Ovary (tissue), 9 donors: ENCODE results near the gene FBXL17. TPM values are rescaled to one million over a fixed set of nuclear protein-coding genes. Genes with fewer than 3 reads are reported as not detected.

Experiments used
- DNase-seq, 5 donors: peaks; one replicate each; pipeline ENCODE4 v3.0.0-alpha.2; 2019 to 2020
- H3K27ac ChIP-seq, 2 donors: fragments of 200-600 bp; one replicate each; pipeline versions ENCODE4 v1.5.1 to v1.8.0; 2019 to 2022
- H3K27me3 ChIP-seq: fragments of 200-600 bp; one replicate; pipeline ENCODE4 v1.8.0; 2022
- H3K36me3 ChIP-seq: fragments of 200-600 bp; sonication (generic); one replicate; pipeline ENCODE4 v1.5.1; 2019
- H3K4me1 ChIP-seq: one replicate; pipeline ENCODE4 v1.8.1; 2013; ENCODE audit warnings: mild to moderate bottlenecking, moderate library complexity; ENCODE audit not compliant: insufficient read depth
- H3K4me3 ChIP-seq: fragments of 200-600 bp; sonication (generic); one replicate; pipeline ENCODE4 v1.5.1; 2017
- H3K9me3 ChIP-seq, 2 donors: fragments of 200-600 bp in 1 of 2; sonication (generic) in 1 of 2; one replicate each; pipeline versions ENCODE4 v1.5.1 to v1.8.1; 2013 to 2019; ENCODE audit warnings: mild to moderate bottlenecking in 1 of 2, moderate library complexity in 1 of 2
- EP300 ChIP-seq: sonication (generic); formaldehyde crosslinking; IDR thresholded peaks from one replicate; pipeline ENCODE4 v1.6.1; 2017; ENCODE audit warnings: antibody characterized with exemption
- POLR2A ChIP-seq: fragments of 450-650 bp; IDR thresholded peaks from one replicate; pipeline ENCODE4 v1.6.1; 2017; ENCODE audit warnings: antibody characterized with exemption, mild to moderate bottlenecking, moderate library complexity
- WGBS, 3 donors: extraction: QIAGEN DNeasy Blood & Tissue Kit in 1 of 3; methylation state at CpG; one replicate each; pipeline versions ENCODE4 v1.1.5 to v1.1.7; 2013 to 2017; 5-methylcytosine and 5-hydroxymethylcytosine counted together
- intact Hi-C, 4 donors: fragments of 100-400 bp; cut with DNase I; formaldehyde crosslinking; loops; one replicate each; pipeline versions ENCODE4 v1.11.0 to v1.15.1; 2022 to 2023
- polyA plus RNA-seq, 2 donors: library from polyadenylated mRNA; stranded (reverse); fragments of 200-250 nt in 1 of 2; fragments of 350-450 nt in 1 of 2; fragmentation: Illumina TruSeq in 1 of 2; extraction: RNeasy Lipid Tissue Mini Kit (QIAGEN cat#74804) in 1 of 2; gene quantifications; one replicate each; pipeline ENCODE4 v1.2.3, GENCODE V29; 2013 to 2014
- total RNA-seq, 7 donors: library from RNA; depleted of rRNA in 2 of 7; stranded (reverse); fragments of >200 nt in 2 of 7; fragmentation: NEBNext Ultra II Directional in 3 of 7; extraction: Animal tissue kit (Norgen Biotek cat#: 25700) in 3 of 7; gene quantifications; one replicate each; pipeline versions ENCODE4 v1.1.0 to v1.2.4, GENCODE V29; 2016 to 2023
- TF ChIP-seq, protein P1 (sequence below), 3 donors: fragments of 450-650 bp in 2 of 3; fragments of 200-600 bp in 1 of 3; IDR thresholded peaks; one replicate each; pipeline versions ENCODE4 v1.5.1 to v1.8.0; 2016 to 2022; ENCODE audit warnings: antibody characterized with exemption in 3 of 3, mild to moderate bottlenecking in 1 of 3
- donor health status: DM: no; HTN: no; CAD: no; lungs with moderate emphysema.
- donor health status: DM: no; HTN: no; CAD: no.
- donor health status: Bipolar disorder and iron deficiency.
- donor health status: DM: yes; HTN: yes; CAD: no.
- donor health status: DM: no; HTN: no; CAD: no.
- donor health status: DM: yes; HTN: yes; CAD: no.

Gene FBXL17
- total and polyA plus RNA-seq, 9 donors = 6.8 to 20.4 (median 15.9) TPM

DNA sequence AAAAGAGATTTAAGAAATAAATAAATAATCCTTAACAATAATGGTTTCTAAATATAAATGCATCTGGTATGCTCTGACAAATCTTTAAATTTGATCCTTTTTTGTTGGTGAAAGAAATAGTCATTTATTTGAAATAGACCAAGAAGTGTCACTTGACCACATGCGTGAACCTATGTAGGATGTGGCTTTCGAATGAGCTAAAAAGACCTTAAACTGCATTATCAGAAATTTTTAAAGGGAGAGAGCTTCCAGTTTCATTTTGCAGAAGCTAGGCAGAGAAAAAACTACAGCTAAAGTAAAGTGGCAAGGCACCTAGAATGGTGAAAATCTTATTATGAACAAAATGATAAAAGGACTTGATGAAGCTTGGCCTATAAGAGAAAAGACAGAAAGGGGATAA, 402.0 kb downstream of the FBXL17 start:
- Histone ChIP-seq H3K27me3 (no peaks in the 10 kb centered on the region), H3K36me3 (no peaks in the 10 kb centered on the region), H3K27ac (no peak overlapping the region), H3K9me3 (no peaks in the 10 kb centered on the region), H3K4me1 (no peaks in the 10 kb centered on the region), H3K4me3 (no peak overlapping the region)
- TF ChIP-seq POLR2A (no peak), EP300 (no peak)
- TF ChIP-seq, protein P1, sequence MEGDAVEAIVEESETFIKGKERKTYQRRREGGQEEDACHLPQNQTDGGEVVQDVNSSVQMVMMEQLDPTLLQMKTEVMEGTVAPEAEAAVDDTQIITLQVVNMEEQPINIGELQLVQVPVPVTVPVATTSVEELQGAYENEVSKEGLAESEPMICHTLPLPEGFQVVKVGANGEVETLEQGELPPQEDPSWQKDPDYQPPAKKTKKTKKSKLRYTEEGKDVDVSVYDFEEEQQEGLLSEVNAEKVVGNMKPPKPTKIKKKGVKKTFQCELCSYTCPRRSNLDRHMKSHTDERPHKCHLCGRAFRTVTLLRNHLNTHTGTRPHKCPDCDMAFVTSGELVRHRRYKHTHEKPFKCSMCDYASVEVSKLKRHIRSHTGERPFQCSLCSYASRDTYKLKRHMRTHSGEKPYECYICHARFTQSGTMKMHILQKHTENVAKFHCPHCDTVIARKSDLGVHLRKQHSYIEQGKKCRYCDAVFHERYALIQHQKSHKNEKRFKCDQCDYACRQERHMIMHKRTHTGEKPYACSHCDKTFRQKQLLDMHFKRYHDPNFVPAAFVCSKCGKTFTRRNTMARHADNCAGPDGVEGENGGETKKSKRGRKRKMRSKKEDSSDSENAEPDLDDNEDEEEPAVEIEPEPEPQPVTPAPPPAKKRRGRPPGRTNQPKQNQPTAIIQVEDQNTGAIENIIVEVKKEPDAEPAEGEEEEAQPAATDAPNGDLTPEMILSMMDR (IDR thresholded peaks at IDR 0.05) = no peak
- intact Hi-C loops = no loop called here
- no peak for DNase-seq
- WGBS, 3 donors = 91 to 92% (median 92%) methylated on average over 2 of the region's 2 CpGs

DNA sequence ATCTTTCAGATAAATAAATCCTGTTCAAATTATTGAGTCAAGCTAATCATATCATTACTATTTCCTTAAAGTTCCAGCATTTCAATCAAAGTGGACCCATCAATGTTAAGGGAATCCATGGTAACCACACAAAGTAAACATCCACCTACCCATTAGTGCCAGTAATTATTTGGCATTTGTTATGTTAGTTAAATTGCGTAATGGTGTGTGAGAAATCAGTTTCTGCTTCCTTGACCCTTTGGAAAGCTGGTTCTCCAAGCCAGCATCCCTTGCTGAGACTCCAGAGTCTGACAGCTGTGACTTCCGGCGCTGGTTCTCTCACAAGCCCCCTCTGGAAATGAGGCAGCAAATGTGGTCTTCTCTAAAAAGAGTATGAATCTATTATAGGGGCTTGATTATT, 402.6 kb downstream of the FBXL17 start:
- Histone ChIP-seq H3K27ac (no peak overlapping the region), H3K4me3 (no peak overlapping the region), H3K36me3 (no peaks in the 10 kb centered on the region), H3K4me1 (no peaks in the 10 kb centered on the region), H3K27me3 (no peaks in the 10 kb centered on the region), H3K9me3 (no peaks in the 10 kb centered on the region)
- no peak for DNase-seq
- intact Hi-C loops = no loop called here
- 89 to 91% (median 90%) methylated on average over 3 of the region's 3 CpGs for WGBS, 3 donors
- TF ChIP-seq, protein P1 (IDR thresholded peaks at IDR 0.05) = no peak
- TF ChIP-seq POLR2A (no peak), EP300 (no peak)

DNA sequence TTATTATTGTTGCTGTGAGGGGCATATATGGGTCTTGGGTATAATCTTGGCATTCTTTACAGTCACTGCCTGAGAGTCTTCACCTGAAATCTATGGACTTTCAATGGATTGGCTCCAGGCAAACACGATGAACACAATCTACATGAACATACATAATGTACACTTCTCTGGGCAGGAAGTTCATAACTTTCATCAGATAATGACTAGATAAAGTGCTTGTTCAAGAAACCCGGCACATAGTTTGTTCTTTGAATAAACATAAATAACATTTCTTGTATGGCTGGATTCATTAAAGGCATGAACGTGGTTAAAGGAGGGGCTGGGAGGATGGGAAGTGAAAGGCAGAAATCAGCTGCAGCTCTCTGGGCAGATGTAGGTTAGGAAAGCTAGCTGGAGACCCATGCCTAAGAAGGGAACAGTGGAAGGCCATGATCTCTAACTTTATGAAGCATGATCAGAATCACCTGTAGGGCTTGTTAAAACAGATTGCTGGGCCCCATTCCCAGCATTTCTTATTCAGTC, 404.3 kb downstream of the FBXL17 start:
- WGBS, 3 donors = 65 to 79% (median 70%) methylated on average over 3 of the region's 3 CpGs

DNA sequence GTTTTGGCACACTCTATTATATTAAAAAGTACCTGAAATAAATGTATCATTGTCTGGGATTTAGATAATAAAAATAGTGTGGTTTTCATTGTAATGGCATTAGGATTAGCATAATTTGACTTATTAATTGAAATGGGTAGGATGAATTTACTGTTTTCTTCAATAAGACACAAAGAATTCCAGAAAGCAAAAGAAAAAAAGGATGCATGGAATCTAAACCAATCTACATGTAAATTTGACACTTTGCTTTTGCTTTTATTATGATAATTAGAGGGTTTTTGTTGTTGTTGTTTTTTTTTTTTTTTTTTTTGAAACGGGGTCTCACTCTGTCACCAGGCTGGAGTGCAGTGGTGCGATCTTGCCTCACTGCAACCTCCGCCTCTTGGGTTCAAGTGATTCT, 406.3 kb downstream of the FBXL17 start:
- Histone ChIP-seq H3K36me3 (no peaks in the 10 kb centered on the region), H3K4me3 (no peak overlapping the region), H3K27me3 (no peaks in the 10 kb centered on the region), H3K4me1 (no peaks in the 10 kb centered on the region), H3K9me3 (no peaks in the 10 kb centered on the region), H3K27ac (no peak overlapping the region)
- TF ChIP-seq EP300 (no peak), POLR2A (no peak)
- TF ChIP-seq, protein P1 (IDR thresholded peaks at IDR 0.05) = no peak
- intact Hi-C loops = no loop called here
- no peak for DNase-seq
- WGBS, 3 donors = 88 to 91% (median 90%) methylated on average over 3 of the region's 3 CpGs

More for the DNA sequence above, 404.3 kb downstream of the FBXL17 start:
- Histone ChIP-seq H3K4me1 (no peaks in the 10 kb centered on the region), H3K27ac (no peak overlapping the region), H3K9me3 (no peaks in the 10 kb centered on the region), H3K36me3 (no peaks in the 10 kb centered on the region), H3K4me3 (no peak overlapping the region), H3K27me3 (no peaks in the 10 kb centered on the region)
- TF ChIP-seq EP300 (no peak), POLR2A (no peak)
- intact Hi-C loops = no loop called here
- no peak for DNase-seq

DNA sequence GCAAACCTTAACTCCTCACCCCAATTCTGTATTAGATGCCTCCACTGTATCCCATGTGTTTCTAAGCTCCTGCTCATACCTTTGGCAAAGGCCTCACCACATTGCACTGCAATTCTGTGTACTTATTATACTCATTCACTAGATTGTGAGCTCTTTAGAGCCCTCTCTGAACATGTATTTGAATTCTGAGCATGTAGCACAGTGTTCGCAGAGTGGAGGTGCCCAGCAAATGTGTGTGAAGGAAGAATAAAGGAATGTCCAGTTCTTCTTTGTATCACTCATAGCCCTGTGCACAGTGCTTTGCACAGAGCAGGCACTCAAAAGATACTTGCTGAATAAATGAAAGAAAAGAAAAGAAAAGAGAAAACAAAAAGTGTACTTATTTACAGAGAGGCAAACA, 410.1 kb downstream of the FBXL17 start:
- no peak for TF ChIP-seq EP300
- TF ChIP-seq, protein P1 (IDR thresholded peaks at IDR 0.05) = no peak
- TF ChIP-seq POLR2A = no peak
- DNase-seq = no peak
- H3K9me3 ChIP-seq = no peaks in the 10 kb centered on the region
- no peak overlapping the region for H3K27ac ChIP-seq
- no peaks in the 10 kb centered on the region for H3K36me3 ChIP-seq
- intact Hi-C loops = no loop called here
- 100% methylated on average over 1 of the region's 1 CpG for WGBS, 3 donors
- no peaks in the 10 kb centered on the region for H3K27me3 ChIP-seq
- no peak overlapping the region for H3K4me3 ChIP-seq
- H3K4me1 ChIP-seq = no peaks in the 10 kb centered on the region
